OCI-LY1 (cell line): ENCODE measurements around the gene TRAPPC12.

ENCODE experiments used
- H2AFZ ChIP-seq: fragments of 200-600 bp; sonication (generic), shearing (Covaris generic); 2 replicates; pipeline ENCODE4 v1.6.0; 2014; ENCODE audit warnings: antibody characterized with exemption, mild to moderate bottlenecking, low read length
- H3F3A ChIP-seq: fragments of 200-600 bp; sonication (generic), shearing (Covaris generic); 2 replicates; pipeline ENCODE4 v1.6.0; 2014; ENCODE audit warnings: mild to moderate bottlenecking, antibody characterized with exemption, low read length, moderate library complexity; ENCODE audit not compliant: insufficient read depth
- H3K27ac ChIP-seq: fragments of 200-600 bp; sonication (generic); 2 replicates; pipeline ENCODE4 v1.5.1; 2014; ENCODE audit warnings: low read length, mixed run types, mild to moderate bottlenecking, low read depth; ENCODE audit not compliant: poor library complexity, severe bottlenecking
- H3K27me3 ChIP-seq: fragments of 200-600 bp; sonication (generic); 2 replicates; pipeline ENCODE4 v1.6.0; 2014; ENCODE audit warnings: antibody characterized with exemption, mild to moderate bottlenecking, low read length, moderate library complexity; ENCODE audit not compliant: insufficient read depth
- H3K36me3 ChIP-seq: fragments of 200-600 bp; sonication (generic); 2 replicates; pipeline ENCODE4 v1.6.1; 2014; ENCODE audit warnings: mild to moderate bottlenecking, antibody characterized with exemption, low read length, moderate library complexity, mixed read lengths; ENCODE audit not compliant: insufficient read depth
- H3K4me1 ChIP-seq: fragments of 200-600 bp; sonication (generic); 2 replicates; pipeline ENCODE4 v1.5.1; 2014; ENCODE audit warnings: mild to moderate bottlenecking, low read length, moderate library complexity; ENCODE audit not compliant: insufficient read depth, severe bottlenecking
- H3K4me2 ChIP-seq: fragments of 200-600 bp; sonication (generic), shearing (Covaris generic); 2 replicates; pipeline ENCODE4 v1.6.1; 2014; ENCODE audit warnings: low read length
- H3K4me3 ChIP-seq: fragments of 200-600 bp; sonication (generic); 2 replicates; pipeline ENCODE4 v1.5.1; 2014; ENCODE audit warnings: low read length, low read depth, mild to moderate bottlenecking, mixed read lengths; ENCODE audit not compliant: poor library complexity, severe bottlenecking
- H3K79me2 ChIP-seq: fragments of 200-600 bp; shearing (Covaris generic); 2 replicates; pipeline ENCODE4 v1.6.1; 2016; ENCODE audit warnings: mixed run types, low read length, mixed read lengths; ENCODE audit not compliant: insufficient read depth
- H3K9ac ChIP-seq: fragments of 200-600 bp; sonication (generic), shearing (Covaris generic); 2 replicates; pipeline ENCODE4 v1.6.1; 2014; ENCODE audit warnings: mild to moderate bottlenecking, low read length, mixed read lengths
- H3K9me2 ChIP-seq: fragments of 200-600 bp; sonication (generic), shearing (Covaris generic); 2 replicates; pipeline ENCODE4 v1.6.1; 2014; ENCODE audit warnings: low read depth, mild to moderate bottlenecking, low read length, mixed read lengths
- H3K9me3 ChIP-seq: fragments of 200-600 bp; shearing (Covaris generic); 2 replicates; pipeline ENCODE4 v1.6.1; 2014; ENCODE audit warnings: low read length, mixed read lengths
- H4K20me1 ChIP-seq: fragments of 200-600 bp; sonication (generic), shearing (Covaris generic); 2 replicates; pipeline ENCODE4 v1.6.0; 2016; ENCODE audit warnings: mild to moderate bottlenecking, low read length; ENCODE audit not compliant: insufficient read depth
- EZH2 ChIP-seq: fragments of 200-600 bp; sonication (generic), shearing (Covaris generic); IDR thresholded peaks from 2 replicates; pipeline ENCODE4 v1.8.0; 2017; ENCODE audit warnings: borderline replicate concordance, mixed run types, mild to moderate bottlenecking, antibody characterized with exemption, low read length, moderate library complexity, mixed read lengths
- TF ChIP-seq, protein P1 (sequence below): fragments of 200-600 bp; sonication (generic), shearing (Covaris generic); IDR thresholded peaks from 2 replicates; pipeline ENCODE4 v1.5.1; 2017; ENCODE audit warnings: mild to moderate bottlenecking, antibody characterized with exemption, low read length, moderate library complexity, mixed read lengths

Gene TRAPPC12

DNA sequence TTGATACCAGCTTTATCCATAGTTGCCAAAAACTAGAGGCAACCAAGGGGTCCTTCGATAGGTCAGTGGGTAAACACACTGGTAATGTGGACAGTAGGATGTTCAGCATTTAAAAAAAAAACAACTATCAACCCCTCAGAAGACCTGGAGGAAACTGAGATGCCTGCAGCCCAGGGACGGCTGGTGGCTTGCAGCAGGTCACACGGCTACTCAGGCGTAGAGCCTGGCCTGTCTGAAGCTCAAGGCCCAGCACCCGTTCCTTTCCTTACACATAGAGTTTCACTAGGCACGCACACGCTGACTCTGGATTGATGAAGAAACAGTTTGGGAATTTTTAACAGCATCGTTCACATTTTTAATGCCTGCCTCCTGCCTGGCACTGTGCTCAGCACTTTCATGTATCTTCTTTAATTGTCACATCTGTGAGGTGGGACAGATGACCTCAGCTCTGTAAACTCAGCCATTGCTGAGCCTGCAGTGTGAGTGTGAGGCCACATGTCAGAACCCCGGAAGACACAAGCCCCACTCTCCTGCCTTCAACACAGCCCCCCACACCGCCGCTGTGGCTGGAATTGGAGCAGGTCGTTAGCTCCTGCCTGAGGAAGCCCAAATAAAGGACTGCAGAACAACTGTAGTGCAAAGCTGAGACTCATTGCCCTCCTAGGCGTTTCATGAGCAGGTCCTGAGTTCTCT is 40.7 kb downstream of the TRAPPC12 start:
- TF ChIP-seq, protein P1, sequence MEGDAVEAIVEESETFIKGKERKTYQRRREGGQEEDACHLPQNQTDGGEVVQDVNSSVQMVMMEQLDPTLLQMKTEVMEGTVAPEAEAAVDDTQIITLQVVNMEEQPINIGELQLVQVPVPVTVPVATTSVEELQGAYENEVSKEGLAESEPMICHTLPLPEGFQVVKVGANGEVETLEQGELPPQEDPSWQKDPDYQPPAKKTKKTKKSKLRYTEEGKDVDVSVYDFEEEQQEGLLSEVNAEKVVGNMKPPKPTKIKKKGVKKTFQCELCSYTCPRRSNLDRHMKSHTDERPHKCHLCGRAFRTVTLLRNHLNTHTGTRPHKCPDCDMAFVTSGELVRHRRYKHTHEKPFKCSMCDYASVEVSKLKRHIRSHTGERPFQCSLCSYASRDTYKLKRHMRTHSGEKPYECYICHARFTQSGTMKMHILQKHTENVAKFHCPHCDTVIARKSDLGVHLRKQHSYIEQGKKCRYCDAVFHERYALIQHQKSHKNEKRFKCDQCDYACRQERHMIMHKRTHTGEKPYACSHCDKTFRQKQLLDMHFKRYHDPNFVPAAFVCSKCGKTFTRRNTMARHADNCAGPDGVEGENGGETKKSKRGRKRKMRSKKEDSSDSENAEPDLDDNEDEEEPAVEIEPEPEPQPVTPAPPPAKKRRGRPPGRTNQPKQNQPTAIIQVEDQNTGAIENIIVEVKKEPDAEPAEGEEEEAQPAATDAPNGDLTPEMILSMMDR: no peak
- H3K4me2 ChIP-seq: no peak overlapping the region
- H3K9ac ChIP-seq: no peak overlapping the region
- no peaks in the 10 kb centered on the region for H3K79me2 ChIP-seq
- H3K4me1 ChIP-seq: no peaks in the 10 kb centered on the region
- peaks cover 49% of the 10 kb centered on the region for H3K36me3 ChIP-seq
- H3K9me3 ChIP-seq: no peaks in the 10 kb centered on the region
- H2AFZ ChIP-seq: no peak overlapping the region
- no peaks in the 10 kb centered on the region for H3K9me2 ChIP-seq
- no peak overlapping the region for H3K4me3 ChIP-seq
- no peaks in the 10 kb centered on the region for H3F3A ChIP-seq
- H4K20me1 ChIP-seq: no peaks in the 10 kb centered on the region
- H3K27ac ChIP-seq: no peak overlapping the region
- no peaks in the 10 kb centered on the region for H3K27me3 ChIP-seq

DNA sequence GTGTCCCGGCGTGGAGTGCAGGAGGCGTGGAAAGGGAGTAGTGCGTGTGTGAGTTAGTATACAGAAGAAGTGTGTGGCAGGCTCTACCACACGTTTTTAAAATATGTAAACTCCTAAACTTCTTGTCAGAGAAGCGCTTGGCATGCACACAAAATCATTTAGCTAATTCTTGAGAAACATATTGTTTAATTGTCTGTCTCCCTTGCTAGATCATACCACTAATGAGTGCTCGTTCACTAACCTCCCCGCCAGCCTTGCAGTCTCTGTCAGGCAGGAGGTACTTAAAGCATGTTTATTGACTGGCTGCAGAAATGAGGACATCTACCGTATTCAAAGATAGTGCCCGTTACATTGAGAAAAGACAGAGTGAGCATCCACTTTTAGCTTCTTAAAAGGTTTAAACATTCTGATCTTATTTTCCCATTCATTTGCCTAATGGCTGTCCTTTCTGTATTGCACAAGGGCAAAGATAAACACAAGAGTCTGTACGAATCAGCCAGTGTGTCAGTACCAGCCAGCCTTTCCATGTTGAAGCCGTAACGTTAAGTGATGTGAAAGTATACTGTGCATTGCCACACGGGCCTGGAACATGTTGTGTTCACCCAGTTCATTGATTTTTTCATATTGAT is 41.4 kb downstream of the TRAPPC12 start:
- Histone ChIP-seq H4K20me1 (no peaks in the 10 kb centered on the region), H3K9me2 (no peaks in the 10 kb centered on the region), H3K36me3 (peaks cover 54% of the 10 kb centered on the region), H3K27ac (no peak overlapping the region), H2AFZ (no peak overlapping the region), H3K9me3 (no peaks in the 10 kb centered on the region), H3K4me3 (no peak overlapping the region), H3K27me3 (no peaks in the 10 kb centered on the region), H3K79me2 (no peaks in the 10 kb centered on the region), H3F3A (no peaks in the 10 kb centered on the region), H3K4me1 (no peaks in the 10 kb centered on the region), H3K4me2 (no peak overlapping the region), H3K9ac (no peak overlapping the region)
- no peak for TF ChIP-seq EZH2

DNA sequence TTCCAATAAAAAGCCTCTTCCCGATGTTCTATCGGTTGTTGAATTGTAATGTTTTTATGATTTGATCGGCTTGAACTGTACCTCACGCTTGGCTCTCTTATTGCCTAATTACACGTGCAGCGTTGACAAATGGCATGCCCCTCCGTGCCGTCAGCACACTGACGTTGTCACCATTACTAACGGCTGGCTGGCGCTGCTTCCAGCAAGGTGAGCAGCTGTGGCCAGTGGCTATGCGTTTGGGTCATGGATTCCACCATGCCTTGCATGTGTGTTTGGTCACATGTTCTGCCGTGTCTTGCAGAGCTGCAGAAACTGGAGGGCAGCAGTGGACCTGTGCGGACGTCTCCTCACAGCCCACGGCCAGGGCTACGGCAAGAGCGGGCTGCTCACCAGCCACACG is 42.1 kb downstream of the TRAPPC12 start:
- TF ChIP-seq, protein P1: no peak
- no peak for TF ChIP-seq EZH2
- no peak overlapping the region for H3K4me3 ChIP-seq
- no peak overlapping the region for H2AFZ ChIP-seq
- no peaks in the 10 kb centered on the region for H3K9me2 ChIP-seq
- no peaks in the 10 kb centered on the region for H3K27me3 ChIP-seq
- no peak overlapping the region for H3K9ac ChIP-seq
- H3K79me2 ChIP-seq: no peaks in the 10 kb centered on the region
- H3F3A ChIP-seq: no peaks in the 10 kb centered on the region
- no peaks in the 10 kb centered on the region for H3K4me1 ChIP-seq
- H4K20me1 ChIP-seq: no peaks in the 10 kb centered on the region
- peaks cover 61% of the 10 kb centered on the region for H3K36me3 ChIP-seq
- H3K27ac ChIP-seq: no peak overlapping the region
- H3K9me3 ChIP-seq: no peaks in the 10 kb centered on the region
- no peak overlapping the region for H3K4me2 ChIP-seq
